Measurements from ENCODE around the gene NEK4.
"Not testable (repeated sequence)": the region's sequence is repeated elsewhere in the genome, so short reads cannot be mapped to it uniquely, and the experiment has no call there.

NEK4 gene

GRCh38 chr3:52743152-52743551, 27.6 kb downstream of the NEK4 start:
- TF ChIP-seq CTCF (conservative IDR thresholded peaks at IDR 0.05) (no peak), ZFX (IDR thresholded peaks at IDR 0.05) (no peak)
- no peak overlapping the region for H3K27ac ChIP-seq

- TF ChIP-seq CTCF (conservative IDR thresholded peaks at IDR 0.05) (peak; percentile 73), ZFX (IDR thresholded peaks at IDR 0.05) (no peak)
- no peak overlapping the region for H3K27ac ChIP-seq
Observed at GRCh38 chr3:52742418-52743041, 28.2 kb downstream of the NEK4 start.

- no peak for TF ChIP-seq ZFX (IDR thresholded peaks at IDR 0.05)
- no peak for TF ChIP-seq CTCF (conservative IDR thresholded peaks at IDR 0.05)
- no peak overlapping the region for H3K27ac ChIP-seq
Observed at GRCh38 chr3:52739730-52740129, 31.0 kb downstream of the NEK4 start.

GRCh38 chr3:52733256-52733891, 37.4 kb downstream of the NEK4 start:
- no peak for TF ChIP-seq CTCF (conservative IDR thresholded peaks at IDR 0.05)
- no peak for TF ChIP-seq ZFX (IDR thresholded peaks at IDR 0.05)
- H3K27ac ChIP-seq: no peak overlapping the region

GRCh38 chr3:52731590-52731989, 39.1 kb downstream of the NEK4 start:
- H3K27ac ChIP-seq: no peak overlapping the region

GRCh38 chr3:52730681-52731080, 40.1 kb downstream of the NEK4 start:
- TF ChIP-seq ZFX (IDR thresholded peaks at IDR 0.05) (no peak), CTCF (conservative IDR thresholded peaks at IDR 0.05) (no peak)
- H3K27ac ChIP-seq: no peak overlapping the region

More at GRCh38 chr3:52731590-52731989, 39.1 kb downstream of the NEK4 start:
- TF ChIP-seq CTCF (conservative IDR thresholded peaks at IDR 0.05): no peak
- TF ChIP-seq ZFX (IDR thresholded peaks at IDR 0.05): no peak

- H3K27ac ChIP-seq: not testable (repeated sequence)
Observed at GRCh38 chr3:52728753-52729152, 42.0 kb downstream of the NEK4 start.

- no peak for TF ChIP-seq CTCF (conservative IDR thresholded peaks at IDR 0.05)
- TF ChIP-seq ZFX (IDR thresholded peaks at IDR 0.05): no peak
- no peak overlapping the region for H3K27ac ChIP-seq
Observed at GRCh38 chr3:52724511-52724910, 46.2 kb downstream of the NEK4 start.
